ENCODE data around the gene ARCN1. TPM values are rescaled to one million over a fixed set of nuclear protein-coding genes. Genes with fewer than 3 reads are reported as not detected.

Gene ARCN1
- 100 to 1,000 TPM; 180 to 190 (median 183) TPM for total RNA-seq

DNA sequence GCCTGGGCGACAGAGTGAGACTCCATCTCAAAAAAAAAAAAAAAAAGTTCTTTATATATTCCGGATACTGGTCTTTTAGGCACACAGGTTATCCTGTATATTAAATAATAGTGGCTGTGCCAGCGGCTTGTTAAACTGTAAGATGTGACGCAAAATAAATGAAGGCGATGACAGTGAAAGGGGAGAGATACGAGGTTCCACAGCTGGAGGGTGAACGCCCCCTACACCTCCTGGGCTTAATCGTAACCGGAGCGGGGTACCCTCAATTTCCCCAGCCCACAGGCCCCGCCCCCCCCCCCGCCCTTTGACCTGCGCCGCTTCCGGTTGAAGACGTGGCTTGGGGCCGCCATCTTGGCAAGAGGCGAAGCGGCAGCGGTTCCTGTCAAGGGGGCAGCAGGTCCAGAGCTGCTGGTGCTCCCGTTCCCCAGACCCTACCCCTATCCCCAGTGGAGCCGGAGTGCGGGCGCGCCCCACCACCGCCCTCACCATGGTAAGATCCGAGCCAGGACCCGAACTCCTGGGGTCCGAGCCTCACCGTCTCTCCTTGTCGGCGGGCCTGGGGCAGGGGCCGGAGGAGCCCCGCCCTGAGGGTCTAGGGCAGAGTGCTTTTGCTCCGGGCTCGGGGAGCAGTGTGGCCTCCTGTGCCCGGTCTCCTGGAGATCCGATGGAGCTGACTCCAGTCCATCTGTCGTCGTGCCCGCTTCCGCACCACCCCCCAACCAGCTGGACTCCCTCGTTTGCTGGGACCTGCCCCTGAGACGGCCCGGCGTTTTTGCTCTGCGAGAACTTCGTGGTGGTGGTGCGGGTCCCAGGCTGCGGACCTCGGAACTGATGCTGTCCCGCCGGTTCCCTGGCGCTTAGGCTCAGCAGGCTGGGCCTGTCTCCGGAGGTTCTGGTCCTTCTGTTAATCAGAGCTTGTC is at the start of gene ARCN1:
ARCN1 (plus strand) TSS at position 349 of the 920 bp plus-strand sequence; CDS start at position 488, 139 bp downstream.
- Mint-ChIP-seq H3K36me3 (ENCODE audit: insufficient read depth) (peaks cover 8% of the 10 kb centered on the region), H3K27me3 (ENCODE audit: low read depth) (no peaks in the 10 kb centered on the region), H3K9me3 (no peaks in the 10 kb centered on the region), H3K4me1 (ENCODE audit: low read depth) (peaks cover 49% of the 10 kb centered on the region), H3K4me3 (peak within 1 kb of the TSS; percentile 98)
- DNase-seq (peak; percentile 66), ATAC-seq (peak; percentile 83 to 88)

DNA sequence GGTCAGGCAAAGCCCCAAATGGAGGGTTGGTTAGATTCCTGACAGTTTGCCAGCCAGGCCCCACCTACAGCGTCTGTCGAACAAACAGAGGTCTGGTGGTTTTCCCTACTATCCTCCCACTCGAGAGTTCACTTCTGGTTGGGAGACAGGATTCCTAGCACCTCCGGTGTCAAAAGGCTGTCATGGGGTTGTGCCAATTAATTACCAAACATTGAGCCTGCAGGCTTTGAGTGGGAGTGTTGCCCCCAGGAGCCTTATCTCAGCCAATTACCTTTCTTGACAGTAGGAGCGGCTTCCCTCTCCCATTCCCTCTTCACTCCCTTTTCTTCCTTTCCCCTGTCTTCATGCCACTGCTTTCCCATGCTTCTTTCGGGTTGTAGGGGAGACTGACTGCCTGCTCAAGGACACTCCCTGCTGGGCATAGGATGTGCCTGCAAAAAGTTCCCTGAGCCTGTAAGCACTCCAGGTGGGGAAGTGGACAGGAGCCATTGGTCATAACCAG is 49.6 kb upstream of the ARCN1 start:
- Mint-ChIP-seq H3K36me3 (ENCODE audit: insufficient read depth) (peaks cover 22% of the 10 kb centered on the region), H3K4me3 (no peak overlapping the region), H3K4me1 (ENCODE audit: low read depth) (peaks cover 5% of the 10 kb centered on the region), H3K9me3 (no peaks in the 10 kb centered on the region), H3K27me3 (ENCODE audit: low read depth) (no peaks in the 10 kb centered on the region)
- DNase-seq (no peak), ATAC-seq (no peak)

DNA sequence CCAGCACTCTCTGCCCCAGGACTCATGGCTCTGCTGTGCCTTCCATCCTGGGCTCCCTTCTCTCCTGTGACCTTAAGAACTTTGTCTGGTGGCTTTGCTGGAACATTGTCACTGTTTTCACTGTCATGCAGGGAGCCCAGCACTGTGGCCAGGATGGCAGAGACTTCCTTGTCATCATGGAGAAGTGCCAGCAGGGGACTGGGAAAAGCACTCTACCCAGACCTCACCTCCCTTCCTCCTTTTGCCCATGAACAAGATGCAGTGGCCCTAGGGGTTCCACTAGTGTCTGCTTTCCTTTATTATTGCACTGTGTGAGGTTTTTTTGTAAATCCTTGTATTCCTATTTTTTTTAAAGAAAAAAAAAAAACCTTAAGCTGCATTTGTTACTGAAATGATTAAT is 47.9 kb upstream of the ARCN1 start:
- H3K9me3 Mint-ChIP-seq = no peaks in the 10 kb centered on the region
- no peaks in the 10 kb centered on the region for H3K27me3 Mint-ChIP-seq (ENCODE audit: low read depth)
- H3K4me3 Mint-ChIP-seq = no peak overlapping the region

GRCh38 chr11:118524757-118525470 is 47.3 kb upstream of the ARCN1 start:
- Mint-ChIP-seq H3K27me3 (ENCODE audit: low read depth) (no peaks in the 10 kb centered on the region), H3K4me1 (ENCODE audit: low read depth) (peaks cover 15% of the 10 kb centered on the region), H3K36me3 (ENCODE audit: insufficient read depth) (peaks cover 15% of the 10 kb centered on the region), H3K4me3 (no peak overlapping the region), H3K9me3 (no peaks in the 10 kb centered on the region)
- DNase-seq = no peak
- ATAC-seq = no peak

More for the DNA sequence above, 47.9 kb upstream of the ARCN1 start:
- DNase-seq = no peak
- ATAC-seq = no peak
- H3K36me3 Mint-ChIP-seq (ENCODE audit: insufficient read depth) = peaks cover 20% of the 10 kb centered on the region
- H3K4me1 Mint-ChIP-seq (ENCODE audit: low read depth) = peaks cover 10% of the 10 kb centered on the region

GRCh38 chr11:118526688-118527087 is 45.5 kb upstream of the ARCN1 start:
- Mint-ChIP-seq H3K4me1 (ENCODE audit: low read depth) (peaks cover 23% of the 10 kb centered on the region), H3K27me3 (ENCODE audit: low read depth) (no peaks in the 10 kb centered on the region), H3K4me3 (no peak overlapping the region), H3K9me3 (no peaks in the 10 kb centered on the region), H3K36me3 (ENCODE audit: insufficient read depth) (peaks cover 7% of the 10 kb centered on the region)
- ATAC-seq (no peak), DNase-seq (no peak)

DNA sequence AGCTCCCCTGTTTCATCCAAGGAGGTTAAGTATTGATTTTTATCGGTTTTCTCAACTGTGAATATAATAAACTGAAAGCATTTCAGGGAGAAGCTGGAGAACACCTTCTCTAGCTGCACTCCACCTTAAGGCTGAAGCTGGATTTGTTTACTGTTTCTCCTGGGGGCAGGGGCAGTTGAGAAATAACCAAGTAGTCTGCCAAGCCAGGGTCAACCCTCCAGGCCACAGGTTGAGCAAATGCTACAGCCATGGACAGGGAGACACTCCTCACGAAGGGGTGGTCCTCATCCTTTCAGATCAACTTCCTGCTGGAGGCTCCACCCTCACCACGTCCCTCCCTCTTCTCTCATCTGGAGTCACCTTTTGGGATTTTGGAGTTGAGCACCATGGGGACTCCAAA is 45.1 kb upstream of the ARCN1 start, which contains the start of gene TTC36:
TTC36 (plus strand) TSS at position 366 of the 400 bp plus-strand sequence; CDS start at position 387, 21 bp downstream.
- Mint-ChIP-seq H3K4me3 (no peak within 1 kb of the TSS), H3K4me1 (ENCODE audit: low read depth) (peaks cover 26% of the 10 kb centered on the region), H3K27me3 (ENCODE audit: low read depth) (no peaks in the 10 kb centered on the region), H3K36me3 (ENCODE audit: insufficient read depth) (peaks cover 5% of the 10 kb centered on the region), H3K9me3 (no peaks in the 10 kb centered on the region)
- ATAC-seq (no peak), DNase-seq (no peak)

- DNase-seq (no peak), ATAC-seq (no peak)
- H3K4me3 Mint-ChIP-seq = no peak overlapping the region
- H3K9me3 Mint-ChIP-seq = no peaks in the 10 kb centered on the region
- H3K36me3 Mint-ChIP-seq (ENCODE audit: insufficient read depth) = peaks cover 2% of the 10 kb centered on the region
- no peaks in the 10 kb centered on the region for H3K27me3 Mint-ChIP-seq (ENCODE audit: low read depth)
- H3K4me1 Mint-ChIP-seq (ENCODE audit: low read depth) = peaks cover 26% of the 10 kb centered on the region
Measured at GRCh38 chr11:118528511-118528910, 43.7 kb upstream of the ARCN1 start.

GRCh38 chr11:118529584-118530175 is 42.5 kb upstream of the ARCN1 start:
- Mint-ChIP-seq H3K4me3 (peak overlapping the region; percentile 90), H3K36me3 (ENCODE audit: insufficient read depth) (peaks cover 2% of the 10 kb centered on the region), H3K4me1 (ENCODE audit: low read depth) (peaks cover 26% of the 10 kb centered on the region), H3K9me3 (no peaks in the 10 kb centered on the region), H3K27me3 (ENCODE audit: low read depth) (no peaks in the 10 kb centered on the region)
- ATAC-seq (no peak), DNase-seq (no peak)

- peak overlapping the region; percentile 90 for H3K4me3 Mint-ChIP-seq
- ATAC-seq (no peak), DNase-seq (no peak)
- H3K4me1 Mint-ChIP-seq (ENCODE audit: low read depth) = peaks cover 26% of the 10 kb centered on the region
- no peaks in the 10 kb centered on the region for H3K27me3 Mint-ChIP-seq (ENCODE audit: low read depth)
- H3K36me3 Mint-ChIP-seq (ENCODE audit: insufficient read depth) = no peaks in the 10 kb centered on the region
- H3K9me3 Mint-ChIP-seq = no peaks in the 10 kb centered on the region
Measured at GRCh38 chr11:118530180-118530682, 42.0 kb upstream of the ARCN1 start.

DNA sequence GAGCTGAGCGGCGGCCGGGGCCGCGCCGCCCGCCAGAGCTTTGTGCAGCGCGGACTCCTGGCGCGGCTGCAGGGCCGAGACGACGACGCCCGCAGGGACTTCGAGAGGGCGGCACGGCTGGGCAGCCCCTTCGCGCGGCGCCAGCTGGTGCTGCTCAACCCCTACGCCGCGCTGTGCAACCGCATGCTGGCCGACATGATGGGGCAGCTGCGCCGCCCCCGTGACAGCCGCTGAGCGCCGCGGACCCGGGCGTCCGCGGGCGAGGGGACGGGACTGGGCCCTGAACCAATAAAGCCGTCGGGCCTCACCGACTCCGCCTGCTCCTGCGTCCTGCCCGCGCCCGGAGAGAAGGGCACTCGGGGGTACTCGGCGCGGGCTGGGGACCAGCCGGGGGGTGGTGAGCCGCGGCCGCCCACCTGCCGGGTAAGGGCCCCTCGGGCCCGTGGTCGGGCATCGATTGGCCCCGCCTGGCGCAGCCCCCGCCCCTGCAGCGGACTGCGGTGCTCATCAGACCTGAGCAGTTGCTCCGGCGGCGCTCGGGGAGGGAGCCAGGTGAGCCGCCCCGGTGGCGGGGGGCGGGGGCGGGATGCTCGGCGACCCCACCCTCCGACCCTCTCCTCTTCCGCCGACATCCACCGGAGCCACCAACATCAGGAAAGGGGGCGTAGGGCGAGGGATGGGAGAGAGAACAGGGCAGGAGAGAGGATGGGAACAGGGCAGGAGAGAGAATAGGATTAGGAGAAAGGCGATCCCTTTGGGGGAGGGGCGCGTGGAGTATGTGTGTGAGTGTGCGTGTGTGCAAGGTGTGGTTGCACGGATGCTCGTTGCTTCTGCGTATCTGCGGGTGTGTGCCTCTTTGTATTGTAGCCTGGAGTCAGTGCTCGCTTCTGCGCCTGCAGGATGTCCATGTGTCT is 41.3 kb upstream of the ARCN1 start, which contains the start of gene TMEM25:
TMEM25 (plus strand) TSS at position 510 of the 914 bp plus-strand sequence. CDS start 610 bp downstream, outside the sequence.
- peak; percentile 88 to 92 for ATAC-seq
- DNase-seq = peak; percentile 67
- Mint-ChIP-seq H3K4me3 (peak within 1 kb of the TSS; percentile 90), H3K9me3 (no peaks in the 10 kb centered on the region), H3K36me3 (ENCODE audit: insufficient read depth) (no peaks in the 10 kb centered on the region), H3K4me1 (ENCODE audit: low read depth) (peaks cover 26% of the 10 kb centered on the region), H3K27me3 (ENCODE audit: low read depth) (no peaks in the 10 kb centered on the region)

- ATAC-seq (peak; percentile 11 to 13), DNase-seq (no peak)
- peaks cover 24% of the 10 kb centered on the region for H3K4me1 Mint-ChIP-seq (ENCODE audit: low read depth)
- H3K27me3 Mint-ChIP-seq (ENCODE audit: low read depth) = no peaks in the 10 kb centered on the region
- H3K4me3 Mint-ChIP-seq = peak overlapping the region; percentile 90
- H3K9me3 Mint-ChIP-seq = no peaks in the 10 kb centered on the region
- no peaks in the 10 kb centered on the region for H3K36me3 Mint-ChIP-seq (ENCODE audit: insufficient read depth)
Measured at GRCh38 chr11:118531597-118532084, 40.6 kb upstream of the ARCN1 start.

- Mint-ChIP-seq H3K9me3 (no peaks in the 10 kb centered on the region), H3K36me3 (ENCODE audit: insufficient read depth) (no peaks in the 10 kb centered on the region), H3K4me1 (ENCODE audit: low read depth) (peaks cover 24% of the 10 kb centered on the region), H3K27me3 (ENCODE audit: low read depth) (no peaks in the 10 kb centered on the region), H3K4me3 (peak overlapping the region; percentile 90)
- no peak for DNase-seq
- no peak for ATAC-seq
Measured at GRCh38 chr11:118532091-118532490, 40.1 kb upstream of the ARCN1 start.

Data from activated T-cell treated with anti-CD3 and anti-CD28 coated beads, Interleukin-2, amount 50 U/mL, for 4 hours (primary cell).